Lower lobe of right lung (tissue), 2 donors: ENCODE results near the gene JAML. TPM values are rescaled to one million over a fixed set of nuclear protein-coding genes. Genes with fewer than 3 reads are reported as not detected.

Experiments used
- ATAC-seq, 2 donors: fragments of 200-7000 bp; cut with Tn5 transposase; one replicate each; pipeline ENCODE4 v1.9.1; 2020 to 2022; ENCODE audit warnings: mild to moderate bottlenecking in 2 of 2, moderate library complexity in 2 of 2
- DNase-seq: peaks from one replicate; pipeline ENCODE4 v3.0.0-alpha.2; 2020
- H3K27ac ChIP-seq: fragments of 200-600 bp; one replicate; pipeline ENCODE4 v1.8.0; 2022
- H3K27me3 ChIP-seq: fragments of 200-600 bp; one replicate; pipeline ENCODE4 v1.8.0; 2022; ENCODE audit warnings: low read depth
- H3K36me3 ChIP-seq: fragments of 200-600 bp; one replicate; pipeline ENCODE4 v1.8.0; 2022; ENCODE audit warnings: mild to moderate bottlenecking
- H3K4me1 ChIP-seq: fragments of 200-600 bp; one replicate; pipeline ENCODE4 v1.8.0; 2022
- H3K4me3 ChIP-seq: fragments of 200-600 bp; one replicate; pipeline ENCODE4 v1.8.0; 2022; ENCODE audit warnings: mild to moderate bottlenecking
- H3K9me3 ChIP-seq: fragments of 200-600 bp; one replicate; pipeline ENCODE4 v1.8.0; 2022
- intact Hi-C: fragments of 100-400 bp; cut with DNase I; formaldehyde crosslinking; loops from one replicate; pipeline ENCODE4 v1.11.0; 2022
- total RNA-seq: library from RNA; stranded (reverse); fragmentation: NEBNext Ultra II Directional; extraction: Animal tissue kit (Norgen Biotek cat#: 25700); gene quantifications from one replicate; pipeline ENCODE4 v1.2.1, GENCODE V29; 2021
- TF ChIP-seq, protein P1 (sequence below): fragments of 200-600 bp; IDR thresholded peaks from one replicate; pipeline ENCODE4 v1.8.0; 2022; ENCODE audit warnings: antibody characterized with exemption, mild to moderate bottlenecking
- donor health status: DM: no; HTN: yes; CAD: no; lungs with severe emphysema.

Gene JAML
- total RNA-seq, 1 donor from 2014 or later: 163 TPM

DNA sequence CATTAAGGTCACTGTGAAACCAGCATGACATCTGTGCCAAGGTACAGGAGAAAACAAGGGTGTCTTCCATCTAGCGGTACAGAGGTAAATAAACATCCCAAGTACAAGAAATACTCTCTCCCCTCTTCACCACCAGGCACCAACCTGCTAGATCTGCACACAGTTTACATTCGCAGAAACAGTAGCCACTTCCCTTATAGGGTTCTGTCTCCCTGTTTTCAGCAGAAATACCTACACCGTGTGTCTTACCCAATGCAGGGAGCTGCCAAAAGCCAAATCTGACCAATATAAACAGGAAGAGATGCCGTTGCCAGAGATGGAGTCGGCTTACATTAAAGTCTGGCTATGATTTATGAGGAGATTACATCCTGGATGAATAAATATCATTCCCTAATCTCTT lies 73.4 kb downstream of the JAML start:
- no peak overlapping the region for H3K27ac ChIP-seq
- no peaks in the 10 kb centered on the region for H3K36me3 ChIP-seq
- peaks cover 19% of the 10 kb centered on the region for H3K4me1 ChIP-seq
- TF ChIP-seq, protein P1, sequence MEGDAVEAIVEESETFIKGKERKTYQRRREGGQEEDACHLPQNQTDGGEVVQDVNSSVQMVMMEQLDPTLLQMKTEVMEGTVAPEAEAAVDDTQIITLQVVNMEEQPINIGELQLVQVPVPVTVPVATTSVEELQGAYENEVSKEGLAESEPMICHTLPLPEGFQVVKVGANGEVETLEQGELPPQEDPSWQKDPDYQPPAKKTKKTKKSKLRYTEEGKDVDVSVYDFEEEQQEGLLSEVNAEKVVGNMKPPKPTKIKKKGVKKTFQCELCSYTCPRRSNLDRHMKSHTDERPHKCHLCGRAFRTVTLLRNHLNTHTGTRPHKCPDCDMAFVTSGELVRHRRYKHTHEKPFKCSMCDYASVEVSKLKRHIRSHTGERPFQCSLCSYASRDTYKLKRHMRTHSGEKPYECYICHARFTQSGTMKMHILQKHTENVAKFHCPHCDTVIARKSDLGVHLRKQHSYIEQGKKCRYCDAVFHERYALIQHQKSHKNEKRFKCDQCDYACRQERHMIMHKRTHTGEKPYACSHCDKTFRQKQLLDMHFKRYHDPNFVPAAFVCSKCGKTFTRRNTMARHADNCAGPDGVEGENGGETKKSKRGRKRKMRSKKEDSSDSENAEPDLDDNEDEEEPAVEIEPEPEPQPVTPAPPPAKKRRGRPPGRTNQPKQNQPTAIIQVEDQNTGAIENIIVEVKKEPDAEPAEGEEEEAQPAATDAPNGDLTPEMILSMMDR: no peak
- DNase-seq (no peak), ATAC-seq (no peak)
- intact Hi-C loops: no loop called here
- peaks cover 46% of the 10 kb centered on the region for H3K27me3 ChIP-seq
- no peaks in the 10 kb centered on the region for H3K9me3 ChIP-seq
- H3K4me3 ChIP-seq: no peak overlapping the region

DNA sequence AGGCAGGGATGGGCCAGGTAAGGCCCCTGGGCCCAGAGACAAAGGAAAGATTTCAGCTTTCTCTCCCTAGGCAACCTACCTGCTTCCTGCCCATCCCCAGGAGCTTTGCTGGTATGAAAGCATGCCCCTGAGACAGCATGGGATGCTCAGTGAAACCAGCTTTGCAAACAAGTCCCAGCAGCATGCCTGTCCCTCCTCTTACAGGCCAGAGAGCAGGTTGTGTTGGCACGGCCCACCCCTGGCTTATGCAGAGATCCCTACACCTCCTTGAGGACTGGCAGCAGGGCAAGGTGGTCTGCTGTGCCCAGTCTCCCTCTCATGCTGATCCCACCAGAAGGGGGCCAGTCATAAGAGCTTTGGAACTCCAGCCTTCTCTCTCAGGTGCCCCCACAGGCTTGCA lies 75.3 kb downstream of the JAML start:
- TF ChIP-seq, protein P1: no peak
- H3K27me3 ChIP-seq: peaks cover 36% of the 10 kb centered on the region
- no peak overlapping the region for H3K27ac ChIP-seq
- no peaks in the 10 kb centered on the region for H3K9me3 ChIP-seq
- H3K36me3 ChIP-seq: no peaks in the 10 kb centered on the region
- intact Hi-C loops: no loop called here
- no peak for ATAC-seq
- DNase-seq: no peak
- H3K4me1 ChIP-seq: peaks cover 19% of the 10 kb centered on the region
- no peak overlapping the region for H3K4me3 ChIP-seq

DNA sequence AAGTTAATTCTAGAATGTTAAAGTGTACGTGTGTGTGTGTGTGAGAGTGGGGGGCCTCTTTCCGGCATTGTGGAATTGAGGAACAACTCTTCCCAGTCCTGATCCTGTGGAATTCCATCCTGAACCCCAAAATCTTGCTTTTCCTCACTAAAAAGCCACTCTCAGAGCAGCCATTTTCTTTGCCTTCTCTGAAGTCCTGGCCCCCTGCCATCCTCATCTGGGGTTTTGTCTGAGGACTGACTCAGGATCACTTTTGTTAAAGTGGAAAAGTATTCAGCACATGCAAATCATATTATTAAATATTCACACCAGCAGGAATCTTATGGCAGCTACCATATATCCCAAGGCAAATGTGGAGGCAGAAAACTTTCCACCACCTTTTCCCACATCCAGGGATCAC lies 76.0 kb downstream of the JAML start:
- Histone ChIP-seq H3K4me3 (no peak overlapping the region), H3K27ac (no peak overlapping the region), H3K4me1 (peaks cover 19% of the 10 kb centered on the region), H3K27me3 (peaks cover 31% of the 10 kb centered on the region), H3K36me3 (no peaks in the 10 kb centered on the region), H3K9me3 (no peaks in the 10 kb centered on the region)
- intact Hi-C loops: no loop called here
- DNase-seq (no peak), ATAC-seq (no peak)
- TF ChIP-seq, protein P1: no peak

DNA sequence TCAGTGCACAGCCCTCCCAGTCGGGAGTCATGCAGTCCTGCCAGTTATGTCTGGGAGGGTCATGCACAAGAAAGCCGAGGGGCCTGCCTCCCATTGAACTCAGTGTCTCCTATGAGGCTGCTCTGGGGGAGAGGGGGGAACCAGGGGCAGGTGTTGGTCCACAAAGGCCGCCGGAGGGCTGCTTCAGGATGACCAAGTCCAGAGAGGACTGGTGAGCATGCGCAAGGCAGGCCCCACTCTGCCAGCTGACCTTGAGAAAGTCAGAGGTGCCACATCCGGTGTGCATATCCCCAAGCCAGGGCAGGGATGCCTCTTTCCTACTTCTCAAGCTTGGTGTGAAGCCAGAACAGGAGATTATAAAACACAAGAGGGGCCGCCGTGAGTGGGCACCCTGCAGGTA lies 76.6 kb downstream of the JAML start:
- ATAC-seq (no peak), DNase-seq (no peak)
- Histone ChIP-seq H3K4me3 (no peak overlapping the region), H3K9me3 (no peaks in the 10 kb centered on the region), H3K4me1 (peaks cover 17% of the 10 kb centered on the region), H3K36me3 (no peaks in the 10 kb centered on the region), H3K27ac (no peak overlapping the region), H3K27me3 (peaks cover 26% of the 10 kb centered on the region)
- intact Hi-C loops: no loop called here
- TF ChIP-seq, protein P1: no peak

DNA sequence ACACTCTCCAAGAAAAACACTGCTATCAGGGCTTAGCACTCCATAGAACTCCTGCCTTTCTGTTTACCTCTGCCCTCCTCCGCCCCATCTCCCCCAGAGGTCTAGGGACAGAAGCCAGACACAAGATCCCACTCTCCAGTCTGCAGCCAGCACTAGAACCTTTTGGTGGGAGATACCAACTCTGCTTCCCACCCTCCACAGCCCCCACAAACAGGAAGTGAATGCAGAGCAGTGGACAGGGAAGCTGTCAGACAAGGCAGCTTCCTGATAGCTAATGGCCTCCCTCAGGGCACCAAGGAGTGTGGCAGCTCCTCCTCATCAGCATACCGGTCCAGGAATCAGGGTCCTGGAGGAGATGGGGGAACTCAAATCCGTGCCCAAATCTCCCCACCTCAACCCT lies 77.3 kb downstream of the JAML start:
- H3K9me3 ChIP-seq: no peaks in the 10 kb centered on the region
- peaks cover 10% of the 10 kb centered on the region for H3K4me1 ChIP-seq
- no peaks in the 10 kb centered on the region for H3K36me3 ChIP-seq
- H3K4me3 ChIP-seq: no peak overlapping the region
- TF ChIP-seq, protein P1: no peak
- peaks cover 28% of the 10 kb centered on the region for H3K27me3 ChIP-seq
- no peak for ATAC-seq
- no peak overlapping the region for H3K27ac ChIP-seq
- DNase-seq: no peak
- intact Hi-C loops: no loop called here

DNA sequence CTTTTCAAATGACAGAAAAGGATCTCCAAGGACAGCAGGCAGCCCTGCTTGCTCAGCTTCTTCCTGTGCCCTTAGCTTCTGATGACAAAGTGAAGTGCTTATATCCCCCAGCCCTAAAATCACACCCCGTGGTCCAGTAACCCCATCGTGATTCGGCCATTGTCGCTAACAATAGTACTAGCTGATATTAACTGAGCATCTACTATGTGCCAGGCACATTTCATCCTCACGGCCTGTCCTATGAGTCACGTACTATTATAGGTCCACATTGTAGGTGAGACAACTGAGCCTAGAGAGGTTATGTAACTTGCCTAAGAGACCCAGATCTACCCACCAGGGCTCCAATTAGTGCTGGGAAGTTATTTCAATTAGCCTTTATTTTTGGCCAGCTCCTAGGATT lies 78.3 kb downstream of the JAML start:
- ATAC-seq: no peak
- H3K36me3 ChIP-seq: no peaks in the 10 kb centered on the region
- no peak for DNase-seq
- intact Hi-C loops: no loop called here
- no peak overlapping the region for H3K4me3 ChIP-seq
- peaks cover under 1% of the 10 kb centered on the region for H3K4me1 ChIP-seq
- H3K27ac ChIP-seq: no peak overlapping the region
- H3K9me3 ChIP-seq: no peaks in the 10 kb centered on the region
- TF ChIP-seq, protein P1: no peak
- peaks cover 25% of the 10 kb centered on the region for H3K27me3 ChIP-seq
